CD4-positive, alpha-beta memory T cell (primary cell): ENCODE data around the gene KRTAP5-4. TPM values are rescaled to one million over a fixed set of nuclear protein-coding genes. Genes with fewer than 3 reads are reported as not detected.

Experiments
- CTCF ChIA-PET: fragments of 350-600 bp; sonication (Branson Sonifier 250); formaldehyde crosslinking; loops from one replicate; lab custom pipeline; 2021; ENCODE audit warnings: inconsistent platforms; ENCODE audit not compliant: partially characterized antibody; lab: Charles Lee
- POLR2A ChIA-PET: fragments of 350-600 bp; sonication (Branson Sonifier 250); formaldehyde crosslinking; loops from one replicate; lab custom pipeline; 2021; ENCODE audit not compliant: partially characterized antibody; lab: Charles Lee
- DNase-seq, 5 donors: peaks; one replicate each; pipeline versions ENCODE4 v3.0.0 to v3.0.0-alpha.2; 2020 to 2022; ENCODE audit warnings: mixed read lengths in 1 of 5
- H3K27ac ChIP-seq: one replicate; pipeline ENCODE4 v1.7.0; 2013; ENCODE audit warnings: low read depth, low read length
- H3K27me3 ChIP-seq: 2 replicates; pipeline ENCODE4 v1.7.0; 2013; ENCODE audit warnings: mild to moderate bottlenecking, low read length, moderate library complexity; ENCODE audit not compliant: insufficient read depth
- H3K36me3 ChIP-seq: 2 replicates; pipeline ENCODE4 v1.7.0; 2013; ENCODE audit warnings: mild to moderate bottlenecking, low read length, moderate library complexity; ENCODE audit not compliant: insufficient read depth
- H3K4me1 ChIP-seq: 2 replicates; pipeline ENCODE4 v1.7.0; 2013; ENCODE audit warnings: mild to moderate bottlenecking, low read length, moderate library complexity; ENCODE audit not compliant: insufficient read depth
- H3K4me3 ChIP-seq, 2 donors: one replicate each; pipeline ENCODE4 v1.7.0; 2013; ENCODE audit warnings: low read length in 2 of 2, mild to moderate bottlenecking in 1 of 2
- H3K9me3 ChIP-seq, 2 donors: one replicate each; pipeline ENCODE4 v1.7.0; 2013; ENCODE audit warnings: low read length in 2 of 2, control low read depth in 1 of 2; ENCODE audit not compliant: control insufficient read depth in 1 of 2
- H3K27ac Mint-ChIP-seq, 7 donors: one replicate each; pipeline ENCODE4 v1.8.0; 2020 to 2021; ENCODE audit warnings: mixed read lengths in 7 of 7, mild to moderate bottlenecking in 6 of 7, inconsistent platforms in 3 of 7, moderate library complexity in 3 of 7
- H3K27me3 Mint-ChIP-seq, 2 donors: one replicate each; pipeline ENCODE4 v1.8.0; 2020 to 2021; ENCODE audit warnings: mixed read lengths in 2 of 2
- H3K36me3 Mint-ChIP-seq, 2 donors: one replicate each; pipeline ENCODE4 v1.8.0; 2020 to 2021; ENCODE audit warnings: mixed read lengths in 2 of 2, inconsistent platforms in 1 of 2, mild to moderate bottlenecking in 1 of 2
- H3K4me1 Mint-ChIP-seq, 4 donors: one replicate each; pipeline ENCODE4 v1.8.0; 2020 to 2021; ENCODE audit warnings: mixed read lengths in 4 of 4, mild to moderate bottlenecking in 1 of 4
- H3K4me3 Mint-ChIP-seq, 8 donors: one replicate each; pipeline ENCODE4 v1.8.0; 2020 to 2021; ENCODE audit warnings: mixed read lengths in 8 of 8, mild to moderate bottlenecking in 7 of 8, moderate library complexity in 6 of 8, inconsistent platforms in 3 of 8
- H3K9me3 Mint-ChIP-seq, 8 donors: one replicate each; pipeline ENCODE4 v1.8.0; 2020 to 2021; ENCODE audit warnings: mixed read lengths in 8 of 8, mild to moderate bottlenecking in 5 of 8, inconsistent platforms in 3 of 8, moderate library complexity in 1 of 8
- intact Hi-C: fragments of 100-400 bp; cut with micrococcal nuclease; formaldehyde crosslinking; loops from one replicate; pipeline ENCODE4 v1.15.1; 2023
- polyA plus RNA-seq, 2 donors: library from polyadenylated mRNA; unstranded; fragments of 300-500 nt; fragmentation: Illumina TruSeq; gene quantifications; one replicate each; pipeline ENCODE4 v1.2.3, GENCODE V29; 2021
- total RNA-seq, 2 experiments: library from RNA; stranded (reverse); gene quantifications; one replicate each; pipeline ENCODE4 v1.2.3, GENCODE V29; 2021

KRTAP5-4 gene
- total and polyA plus RNA-seq, 4 experiments from 2014 or later = not detected

- Mint-ChIP-seq H3K4me3 (no peak overlapping the region), H3K36me3 (no peaks in the 10 kb centered on the region), H3K27me3 (peaks cover 7 to 15% of the 10 kb centered on the region in 2 donors), H3K4me1 (peaks cover 0 to 2% (median under 1%) of the 10 kb centered on the region in 4 donors), H3K27ac (peak overlapping the region in 1 of 7 donors; percentile 57), H3K9me3 (no peaks in the 10 kb centered on the region)
- Histone ChIP-seq H3K27ac (no peak overlapping the region), H3K36me3 (no peaks in the 10 kb centered on the region), H3K4me3 (no peak overlapping the region), H3K4me1 (no peaks in the 10 kb centered on the region), H3K27me3 (no peaks in the 10 kb centered on the region), H3K9me3 (no peaks in the 10 kb centered on the region)
- DNase-seq = no peak
- CTCF ChIA-PET = interaction anchor here (0.6 to 3.5 kb wide), 42 partner anchors 9 to 921 kb away, joined by 3 to 59 read pairs (median 4); partner anchors contain the start of genes KRTAP5-5, KRTAP5-6, LSP1 and SYT8
- POLR2A ChIA-PET = interaction anchor here (1.0 kb wide), 2 partner anchors 42 to 181 kb away, joined by 3 to 6 read pairs; no protein-coding TSS in a partner anchor
- intact Hi-C loops = no loop called here
Measured at GRCh38 chr11:1652442-1652770, 30.5 kb upstream of the KRTAP5-4 start.

GRCh38 chr11:1652026-1652425, 30.1 kb upstream of the KRTAP5-4 start:
- no peak overlapping the region for H3K4me3 Mint-ChIP-seq
- H3K36me3 Mint-ChIP-seq = no peaks in the 10 kb centered on the region
- H3K27ac Mint-ChIP-seq = no peak overlapping the region
- H3K36me3 ChIP-seq = no peaks in the 10 kb centered on the region
- ChIA-PET POLR2A (interaction anchor here (1.0 kb wide), 2 partner anchors 42 to 182 kb away, joined by 3 to 6 read pairs; no protein-coding TSS in a partner anchor), CTCF (interaction anchor here (0.6 to 3.5 kb wide), 37 partner anchors 8 to 921 kb away, joined by 3 to 59 read pairs (median 5); partner anchors contain the start of genes KRTAP5-5, LSP1 and SYT8)
- no peaks in the 10 kb centered on the region for H3K9me3 ChIP-seq
- H3K9me3 Mint-ChIP-seq = no peaks in the 10 kb centered on the region
- H3K27me3 ChIP-seq = no peaks in the 10 kb centered on the region
- H3K4me1 ChIP-seq = no peaks in the 10 kb centered on the region
- intact Hi-C loops = no loop called here
- H3K27ac ChIP-seq = no peak overlapping the region
- DNase-seq = peak in 1 of 5 donors; percentile 13
- no peak overlapping the region for H3K4me3 ChIP-seq
- H3K27me3 Mint-ChIP-seq = peaks cover 7 to 15% of the 10 kb centered on the region in 2 donors
- peaks cover 0 to 2% (median under 1%) of the 10 kb centered on the region in 4 donors for H3K4me1 Mint-ChIP-seq

DNA sequence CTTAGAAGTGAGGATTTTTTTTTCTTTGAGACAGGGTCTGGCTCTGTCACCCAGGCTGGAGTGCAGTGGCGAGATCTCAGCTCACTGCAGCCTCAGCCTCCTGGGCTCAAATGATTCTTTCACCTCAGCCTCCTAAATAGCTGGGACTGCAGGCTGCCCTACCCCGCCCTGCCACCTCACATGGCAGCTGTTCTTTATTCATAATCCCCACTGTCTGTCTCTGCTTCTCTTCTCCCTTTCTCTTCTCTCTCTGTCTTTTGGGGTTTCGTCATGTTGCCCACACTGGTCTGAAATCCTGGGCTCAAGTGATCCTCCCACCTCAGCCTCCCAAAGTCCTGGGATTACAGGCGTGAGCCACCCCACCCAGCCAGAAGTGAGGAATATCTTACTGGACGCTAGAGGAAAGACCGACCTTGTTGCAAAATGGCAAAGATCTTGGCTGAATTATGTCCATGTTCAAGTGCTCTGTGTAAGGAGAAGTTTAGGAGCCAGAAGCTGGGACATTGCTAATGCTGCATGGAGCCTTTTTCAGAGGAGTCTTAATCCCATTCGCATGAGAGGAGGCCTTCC, 29.6 kb upstream of the KRTAP5-4 start:
- Mint-ChIP-seq H3K4me1 (peaks cover 0 to 2% (median under 1%) of the 10 kb centered on the region in 4 donors), H3K9me3 (no peaks in the 10 kb centered on the region), H3K27ac (no peak overlapping the region), H3K4me3 (no peak overlapping the region), H3K36me3 (no peaks in the 10 kb centered on the region), H3K27me3 (peaks cover 7 to 14% of the 10 kb centered on the region in 2 donors)
- no peak overlapping the region for H3K27ac ChIP-seq
- POLR2A ChIA-PET = no interaction called here
- no peak overlapping the region for H3K4me3 ChIP-seq
- CTCF ChIA-PET = interaction anchor here (0.6 to 3.5 kb wide), 6 partner anchors 8 to 350 kb away, joined by 3 to 59 read pairs (median 7); no protein-coding TSS in a partner anchor
- intact Hi-C loops = no loop called here
- H3K4me1 ChIP-seq = no peaks in the 10 kb centered on the region
- no peaks in the 10 kb centered on the region for H3K36me3 ChIP-seq
- H3K27me3 ChIP-seq = no peaks in the 10 kb centered on the region
- H3K9me3 ChIP-seq = no peaks in the 10 kb centered on the region
- DNase-seq = peak in 1 of 5 donors; percentile 18

DNA sequence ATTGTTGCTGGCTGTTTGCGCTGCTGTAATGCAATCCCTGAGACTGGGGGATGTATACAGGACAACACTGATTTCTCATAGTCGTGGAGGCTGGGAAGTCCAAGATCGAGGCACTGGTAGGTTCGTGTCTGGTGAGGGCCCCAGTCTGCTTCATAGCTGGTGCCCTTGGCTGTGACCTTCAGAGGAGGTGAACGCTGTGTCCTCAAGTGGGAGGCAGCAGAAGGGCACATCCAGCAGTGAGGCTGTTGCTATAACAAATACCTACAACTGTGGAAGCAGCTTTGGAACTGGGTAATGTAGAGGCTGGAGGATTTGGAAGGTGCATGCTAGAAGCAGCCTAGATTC, 29.0 kb upstream of the KRTAP5-4 start:
- peak in 1 of 5 donors; percentile 22 for DNase-seq
- H3K36me3 Mint-ChIP-seq = no peaks in the 10 kb centered on the region
- peaks cover 0 to 2% (median under 1%) of the 10 kb centered on the region in 4 donors for H3K4me1 Mint-ChIP-seq
- Histone ChIP-seq H3K27ac (no peak overlapping the region), H3K4me3 (no peak overlapping the region), H3K4me1 (no peaks in the 10 kb centered on the region), H3K9me3 (no peaks in the 10 kb centered on the region), H3K27me3 (no peaks in the 10 kb centered on the region), H3K36me3 (no peaks in the 10 kb centered on the region)
- no peak overlapping the region for H3K27ac Mint-ChIP-seq
- no peak overlapping the region for H3K4me3 Mint-ChIP-seq
- no peaks in the 10 kb centered on the region for H3K9me3 Mint-ChIP-seq
- peaks cover 5 to 12% of the 10 kb centered on the region in 2 donors for H3K27me3 Mint-ChIP-seq
- intact Hi-C loops = loop anchor here (1.0 kb wide), 1 partner anchor 500 kb away; no protein-coding TSS in a partner anchor
- CTCF ChIA-PET = interaction anchor here (0.6 to 2.6 kb wide), 6 partner anchors 8 to 351 kb away, joined by 3 to 11 read pairs (median 7); no protein-coding TSS in a partner anchor
- POLR2A ChIA-PET = no interaction called here

- Histone ChIP-seq H3K4me1 (no peaks in the 10 kb centered on the region), H3K9me3 (no peaks in the 10 kb centered on the region), H3K4me3 (no peak overlapping the region), H3K27ac (no peak overlapping the region), H3K27me3 (no peaks in the 10 kb centered on the region), H3K36me3 (no peaks in the 10 kb centered on the region)
- intact Hi-C loops = loop anchor here (1.0 kb wide), 1 partner anchor 501 kb away; no protein-coding TSS in a partner anchor
- H3K27ac Mint-ChIP-seq = no peak overlapping the region
- peaks cover 0 to 2% (median under 1%) of the 10 kb centered on the region in 4 donors for H3K4me1 Mint-ChIP-seq
- POLR2A ChIA-PET = no interaction called here
- H3K9me3 Mint-ChIP-seq = no peaks in the 10 kb centered on the region
- H3K36me3 Mint-ChIP-seq = no peaks in the 10 kb centered on the region
- CTCF ChIA-PET = interaction anchor here (1.2 to 2.6 kb wide), 5 partner anchors 9 to 351 kb away, joined by 3 to 11 read pairs (median 9); no protein-coding TSS in a partner anchor
- no peak overlapping the region for H3K4me3 Mint-ChIP-seq
- DNase-seq = peak in 1 of 5 donors; percentile 23
- peaks cover 4 to 12% of the 10 kb centered on the region in 2 donors for H3K27me3 Mint-ChIP-seq
Measured at GRCh38 chr11:1650034-1650917, 28.3 kb upstream of the KRTAP5-4 start.

- intact Hi-C loops = no loop called here
- no peak overlapping the region for H3K27ac Mint-ChIP-seq
- ChIA-PET CTCF (interaction anchor here (2.2 to 2.6 kb wide), 2 partner anchors 11 to 46 kb away, joined by 10 to 11 read pairs; no protein-coding TSS in a partner anchor), POLR2A (no interaction called here)
- no peaks in the 10 kb centered on the region for H3K9me3 Mint-ChIP-seq
- no peaks in the 10 kb centered on the region for H3K4me1 Mint-ChIP-seq
- Histone ChIP-seq H3K36me3 (no peaks in the 10 kb centered on the region), H3K27ac (no peak overlapping the region), H3K4me1 (no peaks in the 10 kb centered on the region), H3K27me3 (no peaks in the 10 kb centered on the region), H3K4me3 (no peak overlapping the region), H3K9me3 (no peaks in the 10 kb centered on the region)
- peaks cover 3 to 8% of the 10 kb centered on the region in 2 donors for H3K27me3 Mint-ChIP-seq
- H3K4me3 Mint-ChIP-seq = no peak overlapping the region
- H3K36me3 Mint-ChIP-seq = no peaks in the 10 kb centered on the region
- no peak for DNase-seq
Measured at GRCh38 chr11:1648653-1649420, 26.9 kb upstream of the KRTAP5-4 start.
